GM21381 (cell line): ENCODE data around the gene INO80.
"Not testable (repeated sequence)": the region's sequence is repeated elsewhere in the genome, so short reads cannot be mapped to it uniquely, and the experiment has no call there.

ENCODE experiments used
- ATAC-seq: cut with Tn5 transposase; IDR thresholded peaks from one replicate; pipeline ENCODE4 v1.9.1; 2021; ENCODE audit warnings: mild to moderate bottlenecking, moderate library complexity; ENCODE audit not compliant: unreplicated experiment

The INO80 gene

GRCh38 chr15:41116962-41117252 lies 827 bp upstream of the INO80 start:
- ATAC-seq: no peak

DNA sequence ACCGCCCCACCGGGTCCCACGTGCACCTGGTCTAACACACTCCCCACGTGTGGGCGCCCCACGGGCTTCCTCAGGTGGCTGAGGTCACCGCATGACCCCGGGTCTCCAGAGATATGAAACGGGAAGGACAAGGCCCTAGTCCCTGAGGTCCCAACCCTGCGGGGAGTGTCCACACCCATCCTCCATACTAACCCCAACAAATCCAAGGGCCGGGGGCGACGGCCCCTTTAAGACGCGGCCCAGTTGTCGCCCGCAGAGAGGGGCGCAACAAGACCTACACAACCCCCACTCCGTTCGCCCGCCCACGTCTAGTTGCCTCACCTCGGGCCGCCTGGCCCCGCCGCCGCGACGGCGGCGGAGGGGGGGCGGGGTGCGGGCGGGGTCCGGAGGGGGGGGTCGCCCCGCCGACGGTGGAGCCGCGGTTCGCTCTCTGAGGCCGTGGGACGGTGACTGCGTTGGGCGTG lies 396 bp downstream of the INO80 start:
- peak; percentile 43 for ATAC-seq

DNA sequence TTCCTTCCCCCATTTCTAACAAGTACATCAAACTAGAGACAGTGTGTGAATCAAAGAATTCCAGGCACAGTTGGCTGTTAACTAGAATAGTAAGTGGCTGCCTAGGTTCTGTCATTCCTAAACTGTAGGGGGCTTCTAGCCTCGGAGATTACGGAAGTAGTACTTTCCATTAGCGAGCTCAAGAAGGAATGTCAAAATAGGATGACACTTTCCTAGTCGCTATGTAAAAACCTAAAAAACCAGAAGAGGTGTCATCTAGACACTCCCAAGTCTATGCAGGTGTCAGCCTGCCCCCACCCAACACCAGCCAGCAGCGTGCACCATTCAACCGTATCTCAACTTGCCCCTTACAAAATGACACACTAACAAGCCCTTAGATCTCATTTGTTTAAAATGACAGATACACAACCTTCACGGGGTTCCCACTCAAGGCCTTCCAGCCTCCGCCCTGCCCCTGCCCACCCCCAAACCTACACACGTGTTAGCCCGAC lies 874 bp downstream of the INO80 start:
- ATAC-seq: peak; percentile 8

GRCh38 chr15:41106947-41107346 lies 9.1 kb downstream of the INO80 start:
- no peak for ATAC-seq

DNA sequence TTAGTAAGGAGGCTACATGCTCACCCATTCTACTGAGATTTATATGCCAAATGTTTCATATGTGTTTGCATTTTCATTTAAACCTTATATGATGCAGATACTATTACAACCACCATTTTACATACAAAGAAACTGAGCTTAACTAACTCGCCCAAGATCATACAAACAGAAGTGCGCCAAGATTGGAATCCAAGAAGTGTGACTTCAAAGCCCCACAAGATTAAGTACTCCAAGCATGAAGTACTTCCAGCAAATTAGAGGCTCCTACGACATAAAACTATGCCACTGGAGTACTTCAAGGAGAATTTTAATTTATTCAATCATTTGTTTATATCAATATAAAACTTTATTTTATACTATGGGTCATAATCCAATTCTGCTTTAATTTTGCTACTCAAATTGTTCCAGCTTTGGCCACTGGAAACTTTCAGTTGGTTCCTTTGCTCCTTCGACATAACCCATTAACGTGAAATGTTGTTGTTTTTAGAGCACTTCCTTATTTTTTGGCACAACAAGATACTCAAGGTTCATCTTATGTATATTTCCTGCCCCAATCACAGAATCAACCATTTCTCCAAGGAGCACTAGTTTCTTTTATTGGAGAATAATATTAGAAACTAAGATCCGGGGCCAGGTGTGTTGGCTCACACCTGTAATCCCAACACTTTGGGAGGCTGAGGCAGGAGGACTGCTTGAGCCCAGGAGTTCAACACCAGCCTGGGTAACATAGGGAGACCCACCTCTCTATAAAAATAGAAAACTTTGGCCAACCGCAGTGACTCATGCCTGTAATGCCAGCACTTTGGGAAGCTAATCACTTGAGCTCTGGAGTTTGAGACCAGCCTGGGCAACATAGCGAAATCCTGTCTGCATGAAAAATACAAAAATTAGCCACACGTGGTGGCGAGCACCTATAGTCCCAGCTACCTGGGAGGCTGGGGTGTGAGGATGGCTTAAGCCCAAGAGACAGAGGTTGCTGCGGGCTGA lies 10.4 kb downstream of the INO80 start:
- no peak for ATAC-seq

DNA sequence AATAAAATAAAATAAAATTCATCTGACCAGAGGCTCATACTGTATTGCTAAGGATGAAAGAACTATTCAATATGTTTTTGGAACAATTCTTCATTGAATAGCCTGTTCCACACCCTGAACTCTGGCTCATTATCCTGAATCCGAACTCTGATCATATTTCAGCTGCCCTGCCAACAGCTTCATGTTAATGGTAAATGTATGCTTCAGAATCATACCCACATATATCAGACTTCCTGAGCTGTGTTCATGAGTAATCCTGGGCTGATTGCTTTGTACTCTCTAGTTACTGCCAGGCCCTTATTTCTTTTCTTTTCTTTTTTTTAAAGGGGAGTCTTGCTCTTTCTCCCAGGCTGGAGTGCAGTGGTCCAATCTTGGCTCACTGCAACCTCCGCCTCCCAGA lies 11.8 kb downstream of the INO80 start:
- ATAC-seq: no peak

GRCh38 chr15:41102854-41103253 lies 13.2 kb downstream of the INO80 start:
- ATAC-seq: no peak

DNA sequence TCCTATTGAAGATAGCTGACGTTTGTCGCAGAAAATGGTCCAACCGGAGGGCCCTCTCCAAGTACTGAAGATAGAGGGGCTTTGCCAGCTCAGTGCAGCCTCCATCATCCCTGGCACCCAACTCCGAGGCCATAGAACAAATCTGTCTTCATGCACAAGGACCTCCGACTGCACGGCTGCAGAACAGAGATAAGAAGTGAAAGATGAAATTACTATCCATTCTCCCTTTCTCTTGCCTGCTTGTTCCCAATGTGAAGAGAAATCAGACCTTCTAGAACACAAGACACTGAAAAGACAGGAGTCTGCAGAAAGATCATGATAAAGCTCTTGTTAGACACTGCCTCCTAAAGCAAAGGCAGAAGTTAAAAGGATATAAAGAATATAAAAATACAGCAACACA lies 19.9 kb downstream of the INO80 start:
- ATAC-seq: no peak

DNA sequence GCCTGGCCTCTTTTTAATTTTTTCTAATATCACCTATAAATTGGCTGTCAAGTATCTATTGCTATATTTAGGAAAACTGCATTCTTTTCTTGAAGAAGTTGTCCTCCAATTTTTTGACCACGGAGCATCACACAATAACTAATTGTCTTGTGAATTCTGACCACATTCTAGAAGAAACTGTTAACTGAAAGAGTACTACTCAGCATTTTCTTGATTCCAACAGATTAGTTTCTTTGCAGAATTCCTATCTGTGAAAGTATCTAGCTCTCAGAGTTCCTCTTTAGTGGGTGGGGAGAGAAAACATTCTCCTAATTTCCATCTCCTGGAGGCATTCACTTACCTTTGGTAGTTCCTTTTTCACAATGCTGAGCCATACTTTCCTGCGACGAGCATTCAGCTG lies 31.1 kb downstream of the INO80 start:
- no peak for ATAC-seq

DNA sequence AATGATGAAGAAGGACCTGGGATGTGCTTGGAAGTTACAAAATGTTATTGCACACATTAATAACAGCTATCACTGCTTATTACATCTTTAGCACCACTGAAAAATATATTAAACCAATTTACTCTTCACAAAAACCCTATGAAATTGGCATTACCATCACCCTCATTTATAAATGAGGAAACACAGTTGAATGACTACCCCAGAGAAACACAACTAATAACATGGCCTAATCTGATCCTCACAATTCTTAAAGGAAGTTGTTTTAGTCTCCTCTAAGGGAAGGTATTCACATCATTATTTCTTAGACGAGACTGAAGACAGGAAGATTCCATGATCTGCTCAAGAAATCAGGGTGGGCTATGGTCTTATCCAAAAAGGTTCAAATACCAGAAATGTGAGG lies 35.9 kb downstream of the INO80 start:
- no peak for ATAC-seq

DNA sequence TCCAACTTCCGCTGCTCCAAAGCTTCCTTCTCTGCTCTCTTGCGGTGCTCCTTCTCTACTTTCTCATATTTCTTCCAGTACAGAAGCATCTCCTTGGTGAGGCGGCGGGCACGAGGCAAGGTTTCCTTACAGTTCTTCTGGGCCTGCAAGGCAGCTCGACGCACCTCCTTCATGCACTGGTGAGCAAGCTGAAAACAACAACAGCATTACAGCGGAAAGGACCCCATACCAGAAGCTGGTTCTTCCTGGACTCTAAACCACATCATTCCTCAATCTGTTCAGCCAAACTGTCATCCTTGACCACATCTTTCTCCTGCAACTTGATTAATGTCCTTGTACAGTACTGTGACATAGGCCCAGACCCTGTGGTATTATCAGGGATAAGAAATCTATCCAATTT lies 36.4 kb downstream of the INO80 start:
- ATAC-seq: no peak

DNA sequence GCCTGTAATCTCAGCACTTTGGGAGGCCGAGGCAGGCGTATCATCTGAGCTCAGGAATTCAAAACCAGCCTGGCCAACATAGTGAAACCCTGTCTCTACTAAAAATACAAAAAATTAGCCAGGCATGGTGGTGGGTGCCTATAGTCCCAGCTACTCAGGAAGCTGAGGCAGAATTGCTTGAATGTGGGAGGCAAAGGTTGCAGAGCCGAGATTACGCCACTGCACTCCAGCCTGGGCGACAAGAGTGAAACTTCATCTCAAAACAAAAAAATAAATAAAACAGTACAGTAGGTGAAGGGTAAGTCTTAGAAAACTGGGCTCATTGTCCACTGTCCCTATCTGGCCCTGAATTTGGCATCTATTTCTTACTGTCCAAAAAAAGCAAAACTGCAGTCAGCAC lies 37.2 kb downstream of the INO80 start:
- ATAC-seq: not testable (repeated sequence)

DNA sequence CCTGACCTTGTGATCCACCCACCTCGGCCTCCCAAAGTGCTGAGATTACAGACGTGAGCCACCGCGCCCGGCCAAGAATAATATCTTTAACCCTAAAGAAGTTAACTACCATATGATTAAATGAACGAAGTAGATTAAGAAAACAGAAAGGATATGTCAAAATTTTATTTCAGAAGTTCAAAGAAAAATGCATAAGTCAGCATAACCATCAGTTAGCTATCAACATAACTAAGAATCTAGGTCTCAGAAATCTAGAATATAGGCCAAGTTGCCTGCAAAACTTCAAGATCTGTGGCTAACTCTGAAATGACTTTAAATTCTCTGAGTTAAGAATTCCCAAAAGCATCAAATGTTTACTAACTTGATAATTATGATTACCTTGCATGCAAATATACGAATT lies 38.0 kb downstream of the INO80 start:
- ATAC-seq: no peak

- no peak for ATAC-seq
Measured at GRCh38 chr15:41073028-41073427, 43.1 kb downstream of the INO80 start.

DNA sequence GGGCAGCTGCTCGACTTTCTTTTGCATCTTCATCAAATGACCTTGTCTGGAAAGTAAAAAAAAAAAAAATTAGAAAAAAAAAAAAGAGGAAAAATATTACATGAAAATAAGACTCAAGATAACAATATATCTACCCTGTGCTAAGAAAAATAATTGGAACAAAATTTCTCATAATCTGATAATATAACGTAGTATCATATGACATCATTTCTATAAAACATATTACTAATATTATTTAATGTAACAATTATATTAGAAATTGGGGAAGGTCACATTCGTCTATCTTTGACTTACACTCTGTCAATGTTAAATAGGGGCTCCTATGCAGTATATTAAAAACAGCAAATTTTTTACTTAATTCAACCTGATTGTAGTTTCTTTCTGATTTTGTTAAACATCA lies 44.1 kb downstream of the INO80 start:
- no peak for ATAC-seq

GRCh38 chr15:41066516-41066915 lies 49.6 kb downstream of the INO80 start:
- no peak for ATAC-seq

- no peak for ATAC-seq
Measured at GRCh38 chr15:41061667-41062066, 54.4 kb downstream of the INO80 start.

GRCh38 chr15:41060505-41060904 lies 55.6 kb downstream of the INO80 start:
- ATAC-seq: no peak

- no peak for ATAC-seq
Measured at GRCh38 chr15:41056810-41057209, 59.3 kb downstream of the INO80 start.

DNA sequence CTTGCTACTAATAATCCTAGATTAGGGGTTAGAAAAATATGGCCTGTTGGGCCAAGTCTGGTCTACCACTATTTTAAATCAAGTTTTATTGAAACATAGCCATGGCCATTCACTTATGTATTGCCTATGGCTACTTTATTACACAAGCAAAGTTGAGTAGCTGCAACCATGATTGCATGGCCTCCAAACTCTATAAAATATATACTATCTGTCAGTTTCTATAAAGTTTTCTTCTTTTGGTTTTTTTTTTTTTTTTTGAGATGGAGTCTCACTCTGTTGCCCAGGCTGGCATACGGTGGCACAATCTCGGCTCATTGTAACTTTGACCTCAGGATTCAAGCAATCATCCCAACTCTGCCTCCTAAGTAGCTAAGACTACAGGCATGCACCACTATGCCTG lies 60.4 kb downstream of the INO80 start:
- ATAC-seq: no peak

DNA sequence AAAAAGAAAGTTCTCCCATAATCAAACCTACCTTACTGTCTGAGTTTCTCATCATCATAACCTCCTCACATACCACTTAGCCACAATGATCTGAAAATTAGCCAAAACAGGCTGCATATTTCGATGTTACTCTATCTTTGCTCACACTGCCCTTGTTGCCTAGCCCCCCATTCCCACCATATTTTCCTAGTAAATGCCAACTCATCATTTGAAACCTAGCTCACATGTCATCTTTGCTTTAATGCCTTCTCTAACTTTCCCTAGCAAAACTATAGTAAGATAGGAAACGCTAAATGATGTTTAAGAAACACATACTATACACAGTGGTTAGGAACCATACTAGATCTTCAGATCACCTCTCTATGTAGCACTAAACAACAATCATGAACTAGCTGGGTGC lies 64.9 kb downstream of the INO80 start:
- no peak for ATAC-seq

DNA sequence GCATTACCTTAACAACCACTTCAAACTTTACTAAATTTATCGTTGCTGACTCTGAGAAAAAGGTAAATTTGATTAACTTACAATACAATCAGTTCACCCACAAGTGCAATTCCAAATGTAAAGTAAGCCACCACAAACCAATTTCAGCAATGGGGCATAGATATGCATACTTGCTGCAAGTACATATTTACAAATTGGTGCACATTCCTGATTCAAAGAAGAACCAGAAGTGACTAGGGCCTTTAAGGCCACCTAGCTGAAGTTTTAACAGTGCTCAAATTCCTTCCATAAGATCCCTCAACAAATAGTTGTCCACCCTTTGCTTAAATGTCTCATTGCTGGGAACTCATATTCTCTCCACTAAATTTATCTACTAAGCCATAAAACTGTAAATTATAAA lies 67.2 kb downstream of the INO80 start:
- no peak for ATAC-seq

- ATAC-seq: no peak
Measured at GRCh38 chr15:41048397-41048796, 67.7 kb downstream of the INO80 start.
